ENCODE results near the gene USP11.

The USP11 gene

GRCh38 chrX:47232803-47233332, at the start of gene USP11:
Gene USP11 (plus strand): TSS chrX:47233009. CDS start chrX:47233044, 35 bp downstream.
- H3K36me3 ChIP-seq (ENCODE audit: insufficient read depth, low read length): peaks cover 4% of the 10 kb centered on the region; the same call in 1 of the 2 replicates
- peaks cover 42% of the 10 kb centered on the region for H3K79me2 ChIP-seq (ENCODE audit: control insufficient read depth, insufficient read depth, low read length, unreplicated experiment)
- no peaks in the 10 kb centered on the region for H3K27me3 ChIP-seq (ENCODE audit: insufficient read depth, low read length)
- H3K4me1 ChIP-seq (ENCODE audit: control insufficient read depth, insufficient read depth, low read length, unreplicated experiment): peaks cover 11% of the 10 kb centered on the region
- no peak within 1 kb of the TSS for H2AFZ ChIP-seq (ENCODE audit: low read length, unreplicated experiment)
- peak within 1 kb of the TSS; percentile 94 for H3K27ac ChIP-seq (ENCODE audit: low read depth, low read length)
- H3K4me3 ChIP-seq (ENCODE audit: low read depth, low read length): peak within 1 kb of the TSS; percentile 80

GRCh38 chrX:47184486-47184885, 48.3 kb upstream of the USP11 start:
- Histone ChIP-seq H2AFZ (ENCODE audit: low read length, unreplicated experiment) (no peak overlapping the region), H3K4me3 (ENCODE audit: low read depth, low read length) (no peak overlapping the region), H3K36me3 (ENCODE audit: insufficient read depth, low read length) (no peaks in the 10 kb centered on the region; the same call in 1 of the 2 replicates), H3K79me2 (ENCODE audit: control insufficient read depth, insufficient read depth, low read length, unreplicated experiment) (no peaks in the 10 kb centered on the region), H3K27ac (ENCODE audit: low read depth, low read length) (no peak overlapping the region), H3K4me1 (ENCODE audit: control insufficient read depth, insufficient read depth, low read length, unreplicated experiment) (no peaks in the 10 kb centered on the region), H3K27me3 (ENCODE audit: insufficient read depth, low read length) (no peaks in the 10 kb centered on the region)

- H3K27ac ChIP-seq (ENCODE audit: low read depth, low read length): no peak overlapping the region
- no peaks in the 10 kb centered on the region for H3K27me3 ChIP-seq (ENCODE audit: insufficient read depth, low read length)
- no peak overlapping the region for H2AFZ ChIP-seq (ENCODE audit: low read length, unreplicated experiment)
- no peak overlapping the region for H3K4me3 ChIP-seq (ENCODE audit: low read depth, low read length)
- no peaks in the 10 kb centered on the region for H3K79me2 ChIP-seq (ENCODE audit: control insufficient read depth, insufficient read depth, low read length, unreplicated experiment)
- no peaks in the 10 kb centered on the region for H3K4me1 ChIP-seq (ENCODE audit: control insufficient read depth, insufficient read depth, low read length, unreplicated experiment)
- H3K36me3 ChIP-seq (ENCODE audit: insufficient read depth, low read length): no peaks in the 10 kb centered on the region; the same call in 1 of the 2 replicates
These were observed 47.6 kb upstream of the USP11 start for GRCh38 chrX:47185241-47185640.

GRCh38 chrX:47186096-47186740, 46.6 kb upstream of the USP11 start:
- Histone ChIP-seq H3K27me3 (ENCODE audit: insufficient read depth, low read length) (no peaks in the 10 kb centered on the region), H3K79me2 (ENCODE audit: control insufficient read depth, insufficient read depth, low read length, unreplicated experiment) (no peaks in the 10 kb centered on the region), H3K27ac (ENCODE audit: low read depth, low read length) (no peak overlapping the region), H3K36me3 (ENCODE audit: insufficient read depth, low read length) (no peaks in the 10 kb centered on the region; the same call in 1 of the 2 replicates), H2AFZ (ENCODE audit: low read length, unreplicated experiment) (no peak overlapping the region), H3K4me1 (ENCODE audit: control insufficient read depth, insufficient read depth, low read length, unreplicated experiment) (no peaks in the 10 kb centered on the region), H3K4me3 (ENCODE audit: low read depth, low read length) (no peak overlapping the region)

GRCh38 chrX:47187106-47187677, 45.6 kb upstream of the USP11 start:
- Histone ChIP-seq H3K36me3 (ENCODE audit: insufficient read depth, low read length) (no peaks in the 10 kb centered on the region; the same call in 1 of the 2 replicates), H2AFZ (ENCODE audit: low read length, unreplicated experiment) (no peak overlapping the region), H3K27ac (ENCODE audit: low read depth, low read length) (no peak overlapping the region), H3K4me1 (ENCODE audit: control insufficient read depth, insufficient read depth, low read length, unreplicated experiment) (no peaks in the 10 kb centered on the region), H3K4me3 (ENCODE audit: low read depth, low read length) (no peak overlapping the region), H3K27me3 (ENCODE audit: insufficient read depth, low read length) (no peaks in the 10 kb centered on the region), H3K79me2 (ENCODE audit: control insufficient read depth, insufficient read depth, low read length, unreplicated experiment) (peaks cover 8% of the 10 kb centered on the region)

GRCh38 chrX:47189906-47190305, 42.9 kb upstream of the USP11 start:
- Histone ChIP-seq H3K4me3 (ENCODE audit: low read depth, low read length) (no peak overlapping the region), H2AFZ (ENCODE audit: low read length, unreplicated experiment) (no peak overlapping the region), H3K27me3 (ENCODE audit: insufficient read depth, low read length) (no peaks in the 10 kb centered on the region)

GRCh38 chrX:47190445-47191269, 42.2 kb upstream of the USP11 start:
- peak overlapping the region; percentile 87 for H3K4me3 ChIP-seq (ENCODE audit: low read depth, low read length)
- no peaks in the 10 kb centered on the region for H3K27me3 ChIP-seq (ENCODE audit: insufficient read depth, low read length)
- peaks cover 7% of the 10 kb centered on the region for H3K4me1 ChIP-seq (ENCODE audit: control insufficient read depth, insufficient read depth, low read length, unreplicated experiment)
- peaks cover 30% of the 10 kb centered on the region for H3K79me2 ChIP-seq (ENCODE audit: control insufficient read depth, insufficient read depth, low read length, unreplicated experiment)
- H2AFZ ChIP-seq (ENCODE audit: low read length, unreplicated experiment): peak overlapping the region; percentile 22
- H3K36me3 ChIP-seq (ENCODE audit: insufficient read depth, low read length): no peaks in the 10 kb centered on the region
- no peak overlapping the region for H3K27ac ChIP-seq (ENCODE audit: low read depth, low read length)

More at GRCh38 chrX:47189906-47190305, 42.9 kb upstream of the USP11 start:
- H3K27ac ChIP-seq (ENCODE audit: low read depth, low read length): no peak overlapping the region
- H3K79me2 ChIP-seq (ENCODE audit: control insufficient read depth, insufficient read depth, low read length, unreplicated experiment): peaks cover 23% of the 10 kb centered on the region
- H3K4me1 ChIP-seq (ENCODE audit: control insufficient read depth, insufficient read depth, low read length, unreplicated experiment): peaks cover 3% of the 10 kb centered on the region
- H3K36me3 ChIP-seq (ENCODE audit: insufficient read depth, low read length): no peaks in the 10 kb centered on the region

GRCh38 chrX:47191331-47191730, 41.5 kb upstream of the USP11 start:
- no peaks in the 10 kb centered on the region for H3K27me3 ChIP-seq (ENCODE audit: insufficient read depth, low read length)
- H3K27ac ChIP-seq (ENCODE audit: low read depth, low read length): no peak overlapping the region
- H3K4me3 ChIP-seq (ENCODE audit: low read depth, low read length): peak overlapping the region; percentile 87
- H3K79me2 ChIP-seq (ENCODE audit: control insufficient read depth, insufficient read depth, low read length, unreplicated experiment): peaks cover 37% of the 10 kb centered on the region
- H3K4me1 ChIP-seq (ENCODE audit: control insufficient read depth, insufficient read depth, low read length, unreplicated experiment): peaks cover 13% of the 10 kb centered on the region
- no peaks in the 10 kb centered on the region for H3K36me3 ChIP-seq (ENCODE audit: insufficient read depth, low read length)
- peak overlapping the region; percentile 22 for H2AFZ ChIP-seq (ENCODE audit: low read length, unreplicated experiment)

- H3K4me3 ChIP-seq (ENCODE audit: low read depth, low read length): peak overlapping the region; percentile 87
These were observed 40.9 kb upstream of the USP11 start for GRCh38 chrX:47191806-47192401.

GRCh38 chrX:47193475-47194193, 39.2 kb upstream of the USP11 start, which contains the start of gene UBA1:
Gene UBA1 (plus strand): TSS chrX:47193829. CDS start chrX:47198803, 4,974 bp downstream.
- Histone ChIP-seq H3K79me2 (ENCODE audit: control insufficient read depth, insufficient read depth, low read length, unreplicated experiment) (peaks cover 60% of the 10 kb centered on the region), H3K27me3 (ENCODE audit: insufficient read depth, low read length) (no peaks in the 10 kb centered on the region)

More at GRCh38 chrX:47191806-47192401, 40.9 kb upstream of the USP11 start:
- Histone ChIP-seq H3K79me2 (ENCODE audit: control insufficient read depth, insufficient read depth, low read length, unreplicated experiment) (peaks cover 43% of the 10 kb centered on the region), H3K36me3 (ENCODE audit: insufficient read depth, low read length) (no peaks in the 10 kb centered on the region), H3K27ac (ENCODE audit: low read depth, low read length) (no peak overlapping the region), H3K27me3 (ENCODE audit: insufficient read depth, low read length) (no peaks in the 10 kb centered on the region), H2AFZ (ENCODE audit: low read length, unreplicated experiment) (peak overlapping the region; percentile 25), H3K4me1 (ENCODE audit: control insufficient read depth, insufficient read depth, low read length, unreplicated experiment) (peaks cover 19% of the 10 kb centered on the region)

More at GRCh38 chrX:47193475-47194193, 39.2 kb upstream of the USP11 start, which contains the start of gene UBA1:
- H3K36me3 ChIP-seq (ENCODE audit: insufficient read depth, low read length): no peaks in the 10 kb centered on the region; the same call in 1 of the 2 replicates
- H3K4me3 ChIP-seq (ENCODE audit: low read depth, low read length): peak within 1 kb of the TSS; percentile 89
- H3K27ac ChIP-seq (ENCODE audit: low read depth, low read length): peak within 1 kb of the TSS; percentile 89
- peaks cover 29% of the 10 kb centered on the region for H3K4me1 ChIP-seq (ENCODE audit: control insufficient read depth, insufficient read depth, low read length, unreplicated experiment)
- peak within 1 kb of the TSS; percentile 36 for H2AFZ ChIP-seq (ENCODE audit: low read length, unreplicated experiment)
